Sigmoid colon (tissue), 4 donors: ENCODE results near the gene FBXL13.

ENCODE experiments used
- EP300 ChIP-seq, 4 donors: sonication (generic); formaldehyde crosslinking; IDR thresholded peaks; one replicate each; pipeline ENCODE4 v1.6.1; 2017; ENCODE audit warnings: antibody characterized with exemption in 4 of 4
- POLR2A ChIP-seq, 2 donors: fragments of 450-650 bp; IDR thresholded peaks; one replicate each; pipeline ENCODE4 v1.6.1; 2016; ENCODE audit warnings: antibody characterized with exemption in 2 of 2, mild to moderate bottlenecking in 2 of 2, moderate library complexity in 2 of 2
- POLR2AphosphoS5 ChIP-seq, 4 donors: sonication (generic); formaldehyde crosslinking; IDR thresholded peaks; one replicate each; pipeline ENCODE4 v1.6.1; 2017; ENCODE audit warnings: antibody characterized with exemption in 4 of 4
- TF ChIP-seq, protein P1 (sequence below), 4 experiments: fragments of 450-650 bp in 3 of 4; fragments of 200-600 bp in 1 of 4; IDR thresholded peaks; one replicate each; pipeline ENCODE4 v1.5.1; 2016 to 2019; ENCODE audit warnings: antibody characterized with exemption in 4 of 4, mild to moderate bottlenecking in 3 of 4, moderate library complexity in 2 of 4

DNA sequence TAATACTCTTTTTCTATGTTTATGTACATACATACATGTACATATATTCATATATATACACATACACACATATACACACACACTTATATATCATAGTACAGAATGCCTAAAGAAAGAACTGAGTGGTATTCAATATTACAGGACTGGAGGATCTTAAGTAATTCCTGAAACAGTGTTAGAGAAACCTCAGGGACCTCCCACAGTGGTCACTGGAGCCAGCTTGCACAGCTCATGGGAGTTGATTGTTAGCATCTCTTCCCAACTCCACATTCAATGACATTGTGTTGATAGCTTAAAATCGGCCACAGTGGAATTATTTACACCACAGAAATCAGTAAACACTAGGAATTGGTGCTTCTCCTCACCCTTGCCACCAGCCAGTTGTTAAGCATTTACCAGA is 155.8 kb downstream of the FBXL13 start:
- no peak for TF ChIP-seq POLR2A (IDR thresholded peaks at IDR 0.05)
- TF ChIP-seq, protein P1, sequence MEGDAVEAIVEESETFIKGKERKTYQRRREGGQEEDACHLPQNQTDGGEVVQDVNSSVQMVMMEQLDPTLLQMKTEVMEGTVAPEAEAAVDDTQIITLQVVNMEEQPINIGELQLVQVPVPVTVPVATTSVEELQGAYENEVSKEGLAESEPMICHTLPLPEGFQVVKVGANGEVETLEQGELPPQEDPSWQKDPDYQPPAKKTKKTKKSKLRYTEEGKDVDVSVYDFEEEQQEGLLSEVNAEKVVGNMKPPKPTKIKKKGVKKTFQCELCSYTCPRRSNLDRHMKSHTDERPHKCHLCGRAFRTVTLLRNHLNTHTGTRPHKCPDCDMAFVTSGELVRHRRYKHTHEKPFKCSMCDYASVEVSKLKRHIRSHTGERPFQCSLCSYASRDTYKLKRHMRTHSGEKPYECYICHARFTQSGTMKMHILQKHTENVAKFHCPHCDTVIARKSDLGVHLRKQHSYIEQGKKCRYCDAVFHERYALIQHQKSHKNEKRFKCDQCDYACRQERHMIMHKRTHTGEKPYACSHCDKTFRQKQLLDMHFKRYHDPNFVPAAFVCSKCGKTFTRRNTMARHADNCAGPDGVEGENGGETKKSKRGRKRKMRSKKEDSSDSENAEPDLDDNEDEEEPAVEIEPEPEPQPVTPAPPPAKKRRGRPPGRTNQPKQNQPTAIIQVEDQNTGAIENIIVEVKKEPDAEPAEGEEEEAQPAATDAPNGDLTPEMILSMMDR (IDR thresholded peaks at IDR 0.05): no peak
- no peak for TF ChIP-seq EP300 (IDR thresholded peaks at IDR 0.05)
- TF ChIP-seq POLR2AphosphoS5 (IDR thresholded peaks at IDR 0.05): no peak
